Transverse colon (tissue), 4 donors: Measurements from ENCODE around the gene KCNJ6.

Experiments used
- CTCF ChIP-seq, 5 experiments: fragments of 200-600 bp in 3 of 5; fragments of 450-650 bp in 2 of 5; sonication (generic) in 3 of 5; IDR thresholded peaks; 1 replicate in 2 of 5; 2 replicates in 3 of 5; pipeline ENCODE4 v1.5.1; 2016 to 2017; ENCODE audit warnings: antibody characterized with exemption in 5 of 5, inconsistent platforms in 3 of 5, mild to moderate bottlenecking in 2 of 5, moderate library complexity in 1 of 5
- EP300 ChIP-seq: sonication (generic); formaldehyde crosslinking; IDR thresholded peaks from one replicate; pipeline ENCODE4 v1.6.1; 2017; ENCODE audit warnings: antibody characterized with exemption, low read depth
- POLR2AphosphoS5 ChIP-seq, 3 donors: sonication (generic); formaldehyde crosslinking; IDR thresholded peaks; one replicate each; pipeline ENCODE4 v1.6.1; 2016; ENCODE audit warnings: antibody characterized with exemption in 3 of 3

GRCh38 chr21:37877888-37878684, 38.2 kb downstream of the KCNJ6 start:
- TF ChIP-seq EP300 (no peak), POLR2AphosphoS5 (IDR thresholded peaks at IDR 0.05) (no peak), CTCF (IDR thresholded peaks at IDR 0.05) (no peak)
